GM12872 (cell line): ENCODE measurements around the gene UBE2O.
A peak's percentile ranks its signal among the peaks of the same experiment; 100 is the strongest.

Source experiments
- TF ChIP-seq, protein P1 (sequence below): IDR thresholded peaks from 3 replicates; pipeline ENCODE4 v1.5.1; 2011; ENCODE audit warnings: low read depth, mild to moderate bottlenecking, low read length, moderate library complexity; ENCODE audit not compliant: insufficient read depth

UBE2O gene

GRCh38 chr17:76475302-76475701 is 22.4 kb upstream of the UBE2O start:
- TF ChIP-seq, protein P1, sequence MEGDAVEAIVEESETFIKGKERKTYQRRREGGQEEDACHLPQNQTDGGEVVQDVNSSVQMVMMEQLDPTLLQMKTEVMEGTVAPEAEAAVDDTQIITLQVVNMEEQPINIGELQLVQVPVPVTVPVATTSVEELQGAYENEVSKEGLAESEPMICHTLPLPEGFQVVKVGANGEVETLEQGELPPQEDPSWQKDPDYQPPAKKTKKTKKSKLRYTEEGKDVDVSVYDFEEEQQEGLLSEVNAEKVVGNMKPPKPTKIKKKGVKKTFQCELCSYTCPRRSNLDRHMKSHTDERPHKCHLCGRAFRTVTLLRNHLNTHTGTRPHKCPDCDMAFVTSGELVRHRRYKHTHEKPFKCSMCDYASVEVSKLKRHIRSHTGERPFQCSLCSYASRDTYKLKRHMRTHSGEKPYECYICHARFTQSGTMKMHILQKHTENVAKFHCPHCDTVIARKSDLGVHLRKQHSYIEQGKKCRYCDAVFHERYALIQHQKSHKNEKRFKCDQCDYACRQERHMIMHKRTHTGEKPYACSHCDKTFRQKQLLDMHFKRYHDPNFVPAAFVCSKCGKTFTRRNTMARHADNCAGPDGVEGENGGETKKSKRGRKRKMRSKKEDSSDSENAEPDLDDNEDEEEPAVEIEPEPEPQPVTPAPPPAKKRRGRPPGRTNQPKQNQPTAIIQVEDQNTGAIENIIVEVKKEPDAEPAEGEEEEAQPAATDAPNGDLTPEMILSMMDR: no peak

DNA sequence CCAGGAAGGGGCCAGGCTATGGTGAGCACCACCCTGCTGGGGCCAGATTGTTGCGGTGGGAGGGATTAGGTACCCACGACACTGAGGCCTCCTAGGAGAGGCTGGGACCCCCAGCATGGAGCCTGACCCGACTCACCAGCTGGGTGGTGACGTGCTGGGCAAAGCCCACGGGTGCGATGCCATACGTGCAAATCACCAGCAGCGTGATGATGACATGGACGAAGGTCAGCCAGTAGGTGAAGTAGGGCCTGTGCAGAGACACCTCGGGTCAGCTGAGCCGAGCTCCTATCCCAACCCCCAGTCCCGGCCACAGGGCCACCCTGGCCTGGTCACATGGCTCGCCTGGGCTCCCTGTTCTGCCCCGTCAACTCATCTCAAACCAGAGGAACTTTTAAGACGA is 21.9 kb upstream of the UBE2O start:
- TF ChIP-seq, protein P1: no peak

DNA sequence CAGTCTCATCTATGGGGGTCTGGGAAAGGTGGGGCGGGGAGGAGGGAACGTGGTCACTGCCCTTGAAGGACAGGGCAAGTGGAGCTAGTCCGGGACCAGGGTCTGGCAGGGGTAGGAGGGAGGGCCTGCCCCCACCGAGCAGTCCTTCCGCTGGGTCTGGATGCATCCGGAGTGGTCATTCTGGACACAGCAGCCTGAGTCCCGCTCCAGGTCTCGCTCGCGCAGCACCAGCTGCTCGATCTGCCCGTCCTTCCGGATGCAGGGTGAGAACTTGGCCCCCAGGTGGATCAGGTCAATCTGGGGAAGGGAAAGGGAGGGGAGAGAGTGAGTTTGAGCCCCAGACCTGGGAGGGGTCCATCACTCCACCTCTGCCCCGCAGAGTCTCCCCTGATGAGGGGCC is 21.3 kb upstream of the UBE2O start:
- TF ChIP-seq, protein P1: no peak

- TF ChIP-seq, protein P1: peak; percentile 58
These were observed 20.6 kb upstream of the UBE2O start for GRCh38 chr17:76473541-76473985.

- TF ChIP-seq, protein P1: no peak
These were observed 19.8 kb upstream of the UBE2O start for GRCh38 chr17:76472726-76473125.

DNA sequence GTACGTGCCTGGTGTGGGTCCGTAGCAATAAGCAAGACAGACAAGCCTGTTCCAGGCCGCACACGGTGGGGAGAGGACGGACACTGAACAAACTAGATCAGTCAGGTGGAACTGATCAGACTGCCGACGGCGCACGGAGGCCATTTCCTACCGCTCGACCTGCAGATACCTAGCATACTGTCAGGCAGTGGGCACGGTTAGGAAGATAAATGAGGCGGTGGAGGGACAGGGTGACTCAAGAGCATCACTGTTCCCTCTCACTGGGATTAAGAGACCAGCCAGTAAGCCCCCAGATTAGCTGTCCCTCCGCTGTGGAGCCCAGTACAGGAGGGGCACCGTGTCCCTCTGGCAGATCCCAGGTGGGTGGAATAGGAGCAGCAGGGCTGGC is 19.3 kb upstream of the UBE2O start:
- TF ChIP-seq, protein P1: no peak

- TF ChIP-seq, protein P1: no peak
These were observed 18.7 kb upstream of the UBE2O start for GRCh38 chr17:76471498-76472257.
